Left renal pelvis (tissue), 4 donors: ENCODE data around the gene SFTPB. TPM values are rescaled to one million over a fixed set of nuclear protein-coding genes. Genes with fewer than 3 reads are reported as not detected.
A peak's percentile ranks its signal among the peaks of the same experiment; 100 is the strongest.
"Not testable (repeated sequence)": the region's sequence is repeated elsewhere in the genome, so short reads cannot be mapped to it uniquely, and the experiment has no call there.

ENCODE experiments used
- DNase-seq, 4 donors: peaks; one replicate each; pipeline ENCODE4 v3.0.0-alpha.2; 2013; ENCODE audit warnings: low read depth in 4 of 4, low spot score in 3 of 4
- polyA plus RNA-seq, 4 donors: library from polyadenylated mRNA; unstranded; fragments of 120-200 nt; gene quantifications; one replicate each; pipeline ENCODE4 v1.2.1, GENCODE V29; 2013; ENCODE audit not compliant: insufficient read length in 4 of 4

SFTPB gene
- polyA plus RNA-seq, 4 donors: 0.05 to 3.4 (median 0.69) TPM

DNA sequence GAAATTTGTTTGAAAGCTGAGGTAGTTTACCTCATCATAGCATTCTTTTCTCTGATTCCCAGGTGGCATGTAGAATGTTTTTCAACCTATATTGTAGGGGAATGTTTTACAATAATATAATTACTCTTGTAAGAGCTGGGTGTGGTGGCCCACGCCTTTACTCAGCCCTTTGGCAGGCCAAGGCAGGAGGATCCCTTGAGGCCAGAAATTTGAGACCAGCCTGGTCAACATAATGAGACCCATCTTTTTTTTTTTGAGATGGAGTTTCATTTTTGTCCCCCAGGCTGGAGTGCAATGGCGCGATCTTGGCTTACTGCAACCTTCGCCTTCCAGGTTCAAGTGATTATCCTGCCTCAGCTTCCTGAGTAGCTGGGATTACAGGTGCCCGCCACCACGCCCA lies 48.4 kb downstream of the SFTPB start:
- no peak for DNase-seq

DNA sequence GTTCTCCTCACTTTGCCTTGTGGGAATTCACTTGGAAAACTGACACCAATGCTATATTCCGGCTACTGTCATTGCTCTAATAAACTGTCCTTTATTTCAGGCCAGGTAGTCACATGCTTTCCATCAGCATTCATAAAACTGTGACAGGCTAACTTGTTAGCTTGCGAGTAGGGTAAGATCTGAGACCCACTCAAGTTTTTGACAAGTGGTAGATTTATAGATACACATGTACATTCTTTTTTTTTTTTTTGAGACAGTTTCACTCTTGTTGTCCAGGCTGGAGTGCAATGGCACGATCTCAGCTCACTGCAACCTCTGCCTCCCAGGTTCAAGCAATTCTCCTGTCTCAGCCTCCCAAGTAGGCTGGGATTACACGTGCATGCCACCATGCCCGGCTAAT lies 50.3 kb downstream of the SFTPB start:
- not testable (repeated sequence) for DNase-seq

GRCh38 chr2:85615413-85615728 lies 52.6 kb downstream of the SFTPB start:
- DNase-seq: no peak

GRCh38 chr2:85614757-85615156 lies 53.2 kb downstream of the SFTPB start:
- not testable (repeated sequence) for DNase-seq

GRCh38 chr2:85613717-85614515 lies 54.1 kb downstream of the SFTPB start:
- DNase-seq: no peak

DNA sequence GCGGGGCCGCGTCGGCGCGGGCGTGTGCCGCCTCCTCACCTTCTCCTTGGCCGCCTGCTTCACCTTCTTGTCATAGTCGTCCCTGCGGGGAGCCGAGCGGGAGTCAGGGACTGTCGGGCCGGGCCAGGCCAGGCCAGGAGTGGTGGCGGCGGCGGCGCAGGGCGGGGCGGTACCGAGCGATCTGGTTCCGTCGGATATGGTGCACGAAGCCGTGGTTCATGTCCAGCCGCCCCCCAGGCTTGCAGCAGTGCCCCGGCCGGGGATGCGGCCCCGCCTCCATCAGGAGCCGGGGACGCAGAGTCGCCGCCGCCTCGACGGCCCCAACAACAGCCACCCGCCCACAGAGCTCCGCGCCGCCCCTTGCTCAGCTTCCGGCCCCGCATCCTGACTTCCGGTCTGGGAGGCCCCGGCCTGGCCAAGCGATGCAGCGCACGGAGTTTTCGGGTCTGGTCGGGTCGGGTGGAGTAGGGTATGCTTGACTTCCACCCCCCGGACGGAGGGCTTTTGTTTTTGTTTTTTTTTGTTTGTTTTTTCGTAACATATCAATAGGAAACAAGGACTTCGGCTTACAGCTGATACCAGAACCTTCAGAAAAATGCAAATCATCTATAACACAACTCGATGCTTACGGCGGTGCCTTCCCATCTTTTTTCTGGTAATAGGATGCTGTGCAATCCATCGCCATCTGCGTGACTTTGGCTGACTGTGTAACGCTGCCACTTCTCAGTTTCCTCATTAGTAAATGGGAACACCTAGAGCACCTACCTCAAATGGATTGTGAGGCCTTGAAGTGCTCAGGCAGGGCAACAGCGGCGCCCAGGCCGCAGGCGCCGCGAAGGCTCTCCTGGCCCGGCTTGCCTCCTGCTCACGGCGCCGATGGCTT lies 56.1 kb downstream of the SFTPB start, which contains the start of gene C2orf68:
C2orf68 (minus strand) TSS at position 362 of the 883 bp plus-strand sequence; CDS start at position 280, 82 bp downstream.
- peak in 3 of 4 donors; percentile 83 to 88 (median 85) for DNase-seq

DNA sequence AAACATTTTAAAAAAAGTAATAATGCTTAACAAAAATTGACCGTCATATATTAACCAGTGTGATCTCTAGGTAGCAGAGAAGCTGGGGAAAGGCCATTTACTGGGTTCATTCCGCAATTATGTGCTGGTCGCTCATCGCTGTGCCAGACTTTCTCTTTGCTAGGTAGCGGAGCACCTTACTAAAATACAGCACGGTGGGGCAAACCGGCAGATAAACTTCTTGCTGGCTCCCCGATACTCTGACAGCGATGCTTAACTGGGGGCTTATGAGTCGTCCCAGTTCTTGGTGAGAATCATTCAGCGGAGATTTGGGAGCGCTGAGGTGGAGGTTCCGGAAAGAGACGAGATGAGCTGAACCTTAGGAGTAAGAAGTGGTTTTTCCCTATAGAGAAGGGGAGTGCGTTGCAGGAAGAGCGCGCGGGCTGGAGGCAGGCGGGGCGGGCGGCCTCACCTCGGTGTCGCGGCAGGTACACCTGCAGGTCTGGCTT lies 56.7 kb downstream of the SFTPB start:
- DNase-seq: no peak

Other genes with a start within 250 kb of the SFTPB start
- gene SH2D6, start 249.5 kb downstream of the SFTPB start, polyA plus RNA-seq: 1 to 10 TPM in 1 of 4 donors, under 1 TPM in 3; 0.27 to 1.5 (median 0.58) TPM
- gene MAT2A, start 129.0 kb downstream of the SFTPB start, polyA plus RNA-seq: 100 to 1,000 TPM; 194 to 394 (median 345) TPM
- gene GGCX, start 106.7 kb downstream of the SFTPB start, polyA plus RNA-seq: 10 to 100 TPM; 33.7 to 42.4 (median 39.7) TPM
- gene VAMP8, start 90.6 kb downstream of the SFTPB start, polyA plus RNA-seq: 100 to 1,000 TPM in 1 of 4 donors, 10 to 100 TPM in 3; 18.8 to 103 (median 92.4) TPM
- 10 to 100 TPM; 21.7 to 41.4 (median 35.7) TPM for gene VAMP5, start 83.8 kb downstream of the SFTPB start, polyA plus RNA-seq
- gene RNF181, start 72.5 kb downstream of the SFTPB start, polyA plus RNA-seq: 100 to 1,000 TPM in 3 of 4 donors, 10 to 100 TPM in 1; 72.7 to 135 (median 132) TPM
- gene TMEM150A, start 65.5 kb downstream of the SFTPB start, polyA plus RNA-seq: 10 to 100 TPM; 14.9 to 39.7 (median 33.3) TPM
- gene C2orf68, start 56.1 kb downstream of the SFTPB start, polyA plus RNA-seq: 10 to 100 TPM; 53.1 to 78.6 (median 55.7) TPM
- 10 to 100 TPM; 41.7 to 77.3 (median 69.5) TPM for gene USP39, start 52.0 kb downstream of the SFTPB start, polyA plus RNA-seq
- 1 to 10 TPM in 1 of 4 donors, under 1 TPM in 3; 0.36 to 3.2 (median 0.49) TPM for gene GNLY, start 26.2 kb upstream of the SFTPB start, polyA plus RNA-seq
- 10 to 100 TPM; 13.6 to 15.6 (median 14.5) TPM for gene ATOH8, start 85.8 kb upstream of the SFTPB start, polyA plus RNA-seq
- gene ST3GAL5, start 220.8 kb upstream of the SFTPB start, polyA plus RNA-seq: 10 to 100 TPM; 12.5 to 19.7 (median 13.0) TPM